ENCODE results near the gene CNPY1. TPM values are rescaled to one million over a fixed set of nuclear protein-coding genes. Genes with fewer than 3 reads are reported as not detected.
A peak's percentile ranks its signal among the peaks of the same experiment; 100 is the strongest.

The CNPY1 gene
- total and polyA plus RNA-seq, 4 donors: not detected

DNA sequence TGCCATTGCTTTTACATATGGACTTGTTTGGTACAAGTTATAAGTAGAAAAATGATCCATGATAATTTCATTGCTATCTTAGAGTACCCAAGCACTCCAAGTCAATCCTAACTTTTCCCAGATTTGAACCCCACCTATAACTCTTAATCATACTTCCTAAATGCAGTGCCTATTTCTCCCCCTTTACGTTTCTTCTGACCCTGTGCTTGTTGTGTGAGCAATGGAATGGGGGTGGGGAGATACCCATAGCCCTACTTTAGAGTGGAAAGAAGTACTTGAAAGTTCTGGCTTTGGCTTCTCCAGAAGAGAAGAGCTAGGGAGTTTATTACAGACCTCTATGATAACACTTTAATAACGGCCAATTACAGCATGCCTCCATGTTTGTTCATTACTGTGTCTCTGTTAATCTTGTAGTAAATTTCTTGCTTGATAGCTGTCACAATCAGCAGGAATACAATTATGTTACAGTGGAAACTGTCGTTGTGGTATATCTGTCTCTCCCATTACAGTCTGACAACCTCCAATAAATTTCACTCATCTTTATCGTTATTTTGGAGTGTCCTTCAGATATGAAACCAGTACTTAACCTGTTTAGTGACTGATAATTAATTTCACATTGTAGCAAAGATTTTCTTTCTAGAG lies 34.0 kb downstream of the CNPY1 start:
- Histone ChIP-seq H3K4me3 (no peak overlapping the region), H3K36me3 (ENCODE audit: control insufficient read depth in 4 of 4, insufficient read depth in 4 of 4, low read length in 4 of 4) (no peaks in the 10 kb centered on the region), H3K9ac (ENCODE audit: insufficient read depth in 1 of 2, low read length in 2 of 2) (no peak overlapping the region), H3K27me3 (ENCODE audit: control insufficient read depth in 3 of 3, insufficient read depth in 3 of 3, low read length in 2 of 3) (peaks cover 5 to 97% (median 77%) of the 10 kb centered on the region in 3 donors), H3K9me3 (ENCODE audit: control insufficient read depth in 4 of 4, insufficient read depth in 3 of 4, low read length in 3 of 4) (peaks cover 0 to 9% (median 0%) of the 10 kb centered on the region in 4 donors), H3K4me1 (ENCODE audit: control insufficient read depth in 5 of 5, insufficient read depth in 5 of 5, low read length in 5 of 5) (peaks cover 0 to 11% (median 0%) of the 10 kb centered on the region in 5 donors), H3K27ac (ENCODE audit: low read depth in 1 of 2, low read length in 1 of 2) (no peak overlapping the region)
- WGBS, 2 donors: 29 to 33% methylated on average over 4 of the region's 4 CpGs
- no peak for ATAC-seq (ENCODE audit: insufficient read depth, low FRiP score)
- DNase-seq: no peak
- TF ChIP-seq, protein P1, sequence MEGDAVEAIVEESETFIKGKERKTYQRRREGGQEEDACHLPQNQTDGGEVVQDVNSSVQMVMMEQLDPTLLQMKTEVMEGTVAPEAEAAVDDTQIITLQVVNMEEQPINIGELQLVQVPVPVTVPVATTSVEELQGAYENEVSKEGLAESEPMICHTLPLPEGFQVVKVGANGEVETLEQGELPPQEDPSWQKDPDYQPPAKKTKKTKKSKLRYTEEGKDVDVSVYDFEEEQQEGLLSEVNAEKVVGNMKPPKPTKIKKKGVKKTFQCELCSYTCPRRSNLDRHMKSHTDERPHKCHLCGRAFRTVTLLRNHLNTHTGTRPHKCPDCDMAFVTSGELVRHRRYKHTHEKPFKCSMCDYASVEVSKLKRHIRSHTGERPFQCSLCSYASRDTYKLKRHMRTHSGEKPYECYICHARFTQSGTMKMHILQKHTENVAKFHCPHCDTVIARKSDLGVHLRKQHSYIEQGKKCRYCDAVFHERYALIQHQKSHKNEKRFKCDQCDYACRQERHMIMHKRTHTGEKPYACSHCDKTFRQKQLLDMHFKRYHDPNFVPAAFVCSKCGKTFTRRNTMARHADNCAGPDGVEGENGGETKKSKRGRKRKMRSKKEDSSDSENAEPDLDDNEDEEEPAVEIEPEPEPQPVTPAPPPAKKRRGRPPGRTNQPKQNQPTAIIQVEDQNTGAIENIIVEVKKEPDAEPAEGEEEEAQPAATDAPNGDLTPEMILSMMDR (IDR thresholded peaks at IDR 0.05; ENCODE audit: control extremely low read depth, extremely low read depth): no peak

DNA sequence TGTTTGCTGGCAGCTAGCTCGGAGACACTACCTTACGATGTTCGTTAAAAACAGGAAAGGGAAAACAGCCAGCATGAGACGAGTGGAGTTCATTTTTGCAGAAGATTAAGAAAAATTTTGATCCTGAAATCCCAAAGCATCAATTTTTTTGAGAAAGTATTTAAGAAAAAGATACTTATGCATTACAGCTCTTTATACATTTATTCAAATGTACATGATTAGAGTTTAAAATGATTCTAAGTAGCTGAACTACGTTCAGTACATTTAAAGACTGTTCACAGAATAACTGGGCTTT lies 34.7 kb downstream of the CNPY1 start:
- ATAC-seq (ENCODE audit: insufficient read depth, low FRiP score): no peak

DNA sequence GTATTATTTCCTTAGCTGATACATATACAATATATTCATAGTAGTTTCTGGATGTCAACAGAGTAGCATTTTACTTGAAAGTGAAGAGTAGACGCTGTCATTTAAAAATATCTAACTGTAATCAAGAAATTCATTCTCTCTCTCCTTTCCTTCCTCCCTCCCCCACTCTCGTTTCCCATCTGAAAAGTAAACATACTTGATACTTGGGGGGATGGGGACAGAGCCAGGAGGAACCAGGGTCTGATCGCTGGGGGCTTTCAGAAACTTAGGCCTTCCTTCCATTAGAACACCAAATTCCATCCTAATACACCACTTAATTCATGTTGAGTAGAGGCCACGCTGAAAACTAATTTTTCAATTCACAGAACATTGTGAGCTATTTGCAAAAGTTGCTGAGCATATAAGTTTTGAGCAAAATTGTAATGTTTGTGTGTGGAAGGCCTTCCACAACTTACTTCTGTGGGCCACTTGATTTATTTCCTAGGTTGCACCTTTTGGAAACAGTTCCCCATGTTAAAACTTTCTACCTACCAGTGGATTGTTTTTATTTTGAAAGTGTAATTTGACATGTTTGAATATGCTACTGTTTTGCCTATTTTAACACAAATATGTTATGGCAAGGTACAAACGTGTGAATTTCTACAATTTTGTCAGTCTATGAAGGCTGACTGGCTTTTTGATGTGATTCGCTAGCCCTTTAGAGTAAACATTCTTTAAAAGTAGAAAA lies 35.2 kb downstream of the CNPY1 start:
- Histone ChIP-seq H3K36me3 (ENCODE audit: control insufficient read depth in 4 of 4, insufficient read depth in 4 of 4, low read length in 4 of 4) (no peaks in the 10 kb centered on the region), H3K4me3 (no peak overlapping the region), H3K27ac (ENCODE audit: low read depth in 1 of 2, low read length in 1 of 2) (no peak overlapping the region), H3K4me1 (ENCODE audit: control insufficient read depth in 5 of 5, insufficient read depth in 5 of 5, low read length in 5 of 5) (peaks cover 0 to 11% (median 0%) of the 10 kb centered on the region in 5 donors), H3K9ac (ENCODE audit: insufficient read depth in 1 of 2, low read length in 2 of 2) (no peak overlapping the region), H3K27me3 (ENCODE audit: control insufficient read depth in 3 of 3, insufficient read depth in 3 of 3, low read length in 2 of 3) (peaks cover 4 to 98% (median 79%) of the 10 kb centered on the region in 3 donors), H3K9me3 (ENCODE audit: control insufficient read depth in 4 of 4, insufficient read depth in 3 of 4, low read length in 3 of 4) (peaks cover 0 to 9% (median 0%) of the 10 kb centered on the region in 4 donors)
- WGBS, 2 donors: 4 to 7% methylated on average over 6 of the region's 6 CpGs
- TF ChIP-seq, protein P1 (IDR thresholded peaks at IDR 0.05; ENCODE audit: control extremely low read depth, extremely low read depth): no peak
- DNase-seq (peak in 2 of 3 donors; percentile 3 to 13), ATAC-seq (ENCODE audit: insufficient read depth, low FRiP score) (no peak)

More for the DNA sequence above, 34.7 kb downstream of the CNPY1 start:
- Histone ChIP-seq H3K9me3 (ENCODE audit: control insufficient read depth in 4 of 4, insufficient read depth in 3 of 4, low read length in 3 of 4) (peaks cover 0 to 9% (median 0%) of the 10 kb centered on the region in 4 donors), H3K27me3 (ENCODE audit: control insufficient read depth in 3 of 3, insufficient read depth in 3 of 3, low read length in 2 of 3) (peaks cover 4 to 97% (median 78%) of the 10 kb centered on the region in 3 donors), H3K4me1 (ENCODE audit: control insufficient read depth in 5 of 5, insufficient read depth in 5 of 5, low read length in 5 of 5) (peaks cover 0 to 11% (median 0%) of the 10 kb centered on the region in 5 donors), H3K4me3 (no peak overlapping the region), H3K27ac (ENCODE audit: low read depth in 1 of 2, low read length in 1 of 2) (no peak overlapping the region), H3K36me3 (ENCODE audit: control insufficient read depth in 4 of 4, insufficient read depth in 4 of 4, low read length in 4 of 4) (no peaks in the 10 kb centered on the region), H3K9ac (ENCODE audit: insufficient read depth in 1 of 2, low read length in 2 of 2) (no peak overlapping the region)
- no peak for DNase-seq
- WGBS, 2 donors: 19 to 20% methylated on average over 5 of the region's 5 CpGs
- TF ChIP-seq, protein P1 (IDR thresholded peaks at IDR 0.05; ENCODE audit: control extremely low read depth, extremely low read depth): no peak
